Measurements from ENCODE around the gene LHFPL6. TPM values are rescaled to one million over a fixed set of nuclear protein-coding genes. Genes with fewer than 3 reads are reported as not detected.

The LHFPL6 gene
- total RNA-seq, 1 donor from 2014 or later: 19.1 TPM

DNA sequence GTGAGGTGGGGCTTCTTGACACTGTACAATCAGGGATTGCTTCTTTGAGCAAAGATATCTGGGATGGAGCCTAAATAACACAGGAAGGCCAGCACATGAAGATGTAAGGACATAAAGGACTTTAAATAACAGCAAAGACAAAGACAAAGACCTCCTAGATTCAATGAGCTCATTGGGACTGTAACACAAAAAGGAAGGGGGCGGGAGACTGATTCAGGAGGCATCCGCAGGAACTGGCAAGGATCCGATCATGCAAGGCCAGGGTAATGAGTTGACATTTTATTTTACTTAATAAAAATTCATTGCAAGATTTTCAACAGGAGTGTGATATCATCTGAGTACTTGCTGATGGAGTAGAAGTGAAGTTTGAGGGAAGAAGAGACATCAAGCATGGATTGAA lies 121.5 kb downstream of the LHFPL6 start:
- DNase-seq (ENCODE audit: extremely low read depth, low read depth, low spot score): no peak

DNA sequence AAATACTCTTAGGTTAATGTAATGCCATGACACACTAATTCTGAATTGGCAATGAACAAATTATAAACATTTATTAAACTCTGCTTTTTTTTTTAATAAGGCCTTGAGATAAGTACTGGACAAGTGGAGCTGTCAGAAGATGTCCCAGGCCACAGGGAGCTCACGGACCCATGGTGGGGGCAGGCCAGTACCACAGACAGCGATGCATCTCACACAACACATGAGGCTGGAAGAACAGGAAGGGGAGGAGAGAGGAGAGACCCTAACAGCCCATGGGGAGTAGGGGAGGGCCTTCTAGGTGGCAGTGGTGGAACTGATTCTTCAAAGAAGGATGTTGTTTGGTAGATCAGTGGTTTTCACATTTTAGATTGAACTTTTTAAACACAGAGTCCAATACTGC lies 128.4 kb downstream of the LHFPL6 start:
- DNase-seq (ENCODE audit: extremely low read depth, low read depth, low spot score): no peak

DNA sequence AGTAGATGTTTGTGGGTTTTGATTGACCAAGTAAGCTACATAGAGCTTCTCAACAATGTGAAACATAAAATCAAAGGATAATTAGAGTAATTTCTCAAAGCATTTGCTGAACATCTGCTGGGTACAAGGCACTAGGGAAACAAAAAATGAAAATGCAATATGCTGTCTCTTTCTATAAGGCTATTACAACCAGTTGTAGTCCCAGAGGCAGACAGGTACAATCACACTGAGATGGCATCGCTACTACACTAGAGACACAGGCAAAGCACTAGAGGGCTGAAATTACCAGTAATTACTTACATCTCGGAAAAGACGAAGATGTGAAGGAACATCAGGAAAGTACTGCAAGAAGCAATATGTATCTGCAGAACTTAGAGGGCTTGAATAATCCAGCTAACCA lies 133.3 kb downstream of the LHFPL6 start:
- DNase-seq (ENCODE audit: extremely low read depth, low read depth, low spot score): no peak

DNA sequence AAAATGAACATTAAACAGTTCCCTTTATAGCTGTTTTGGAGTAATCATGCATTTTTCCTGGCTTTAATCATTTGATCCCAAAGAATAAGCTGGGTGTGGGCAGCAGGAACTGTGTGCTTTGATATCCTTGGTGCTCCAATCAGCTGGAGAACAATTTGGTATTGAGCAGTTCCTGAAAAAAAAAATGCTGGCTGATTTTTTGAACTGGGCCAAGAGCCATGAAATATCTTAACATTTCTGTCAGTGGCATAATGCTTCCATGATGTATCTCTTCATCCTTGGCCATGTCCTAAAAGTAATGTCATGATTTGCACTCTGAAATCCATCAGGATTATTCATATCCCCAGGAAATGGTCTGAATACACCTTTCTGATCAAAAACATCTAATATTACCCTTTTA lies 134.7 kb downstream of the LHFPL6 start:
- DNase-seq (ENCODE audit: extremely low read depth, low read depth, low spot score): no peak

DNA sequence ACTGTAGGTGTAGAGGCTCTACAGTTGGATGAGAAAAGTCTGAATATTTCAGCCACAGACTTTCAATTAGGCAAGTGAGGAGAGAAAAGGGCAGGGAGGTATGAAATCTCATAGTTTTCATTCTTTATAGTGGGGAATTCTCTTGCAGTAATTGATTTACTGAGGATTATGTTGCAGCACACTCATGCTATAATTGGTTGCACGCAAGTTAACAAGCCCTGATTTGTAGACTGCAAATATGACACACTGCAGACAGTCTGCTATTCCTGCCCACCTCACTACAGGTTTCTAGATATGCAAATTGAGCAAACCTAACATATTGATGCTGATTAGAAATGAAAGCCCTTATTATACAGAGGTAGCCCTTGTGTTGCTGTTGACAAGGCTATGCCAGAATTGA lies 139.4 kb downstream of the LHFPL6 start:
- no peak for DNase-seq (ENCODE audit: extremely low read depth, low read depth, low spot score)

DNA sequence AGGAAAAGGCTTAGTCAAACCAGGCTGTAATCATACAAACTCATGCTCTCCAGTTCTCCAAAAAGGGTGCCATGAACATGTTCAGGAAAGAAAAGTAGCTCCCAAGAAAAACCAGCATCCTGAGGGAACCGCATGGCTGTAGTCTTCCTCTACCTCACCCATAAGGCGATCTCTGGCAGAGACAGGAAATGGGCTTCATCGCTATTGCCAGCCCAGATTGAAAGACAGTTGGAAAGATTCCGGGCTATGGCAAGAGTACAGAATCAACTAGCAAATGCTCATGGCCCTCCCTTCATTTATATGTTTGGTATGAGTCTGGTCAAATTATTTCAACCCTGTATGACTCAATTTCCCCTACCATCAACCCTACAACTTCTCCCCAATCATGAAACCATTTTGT lies 140.1 kb downstream of the LHFPL6 start:
- no peak for DNase-seq (ENCODE audit: extremely low read depth, low read depth, low spot score)

DNA sequence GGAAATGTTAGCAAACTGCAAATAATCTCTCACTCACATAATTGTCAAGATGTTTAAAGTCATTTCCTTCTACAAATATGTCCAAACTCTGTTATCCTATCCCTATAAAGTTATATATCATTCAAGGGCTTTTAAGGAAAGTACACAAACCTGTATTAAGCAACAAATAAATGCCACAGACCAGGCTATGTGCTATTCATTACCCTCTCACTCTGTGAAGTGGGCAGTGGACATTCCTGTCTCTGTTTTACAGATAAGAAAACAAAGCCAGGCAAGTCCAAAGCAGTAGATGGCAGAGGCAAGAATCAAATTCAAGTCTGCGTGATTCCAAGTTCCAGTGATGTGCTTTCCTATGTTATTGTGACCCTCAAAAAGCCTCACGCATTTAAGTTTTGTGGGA lies 140.6 kb downstream of the LHFPL6 start:
- no peak for DNase-seq (ENCODE audit: extremely low read depth, low read depth, low spot score)

DNA sequence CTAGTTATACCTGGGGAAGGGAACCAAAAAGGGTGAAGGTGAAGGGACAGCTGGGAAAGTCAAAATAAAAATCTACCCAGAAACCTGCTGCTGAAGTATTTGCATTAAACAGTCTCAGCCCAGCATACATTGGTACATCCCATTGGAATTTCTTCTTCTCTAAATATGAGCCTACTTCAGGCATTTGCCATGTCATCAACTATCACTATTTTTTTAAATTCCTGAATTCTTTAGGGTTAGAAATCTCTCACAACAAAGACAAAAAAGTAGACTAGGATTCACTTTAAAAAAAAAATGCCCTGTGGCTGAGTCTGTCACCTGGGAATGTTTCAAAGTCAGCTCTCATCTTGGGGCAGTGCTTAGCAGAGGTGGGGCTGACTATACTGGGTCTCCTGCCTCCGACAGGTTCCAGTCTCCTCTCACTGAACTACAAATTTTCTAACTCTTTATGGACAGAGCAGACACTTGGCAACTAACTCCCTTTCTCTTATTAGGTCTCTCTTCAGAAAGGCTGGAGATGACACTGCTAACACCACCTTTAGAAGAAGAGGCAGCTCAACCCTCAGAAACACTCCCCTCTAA lies 141.2 kb downstream of the LHFPL6 start:
- no peak for DNase-seq (ENCODE audit: extremely low read depth, low read depth, low spot score)

DNA sequence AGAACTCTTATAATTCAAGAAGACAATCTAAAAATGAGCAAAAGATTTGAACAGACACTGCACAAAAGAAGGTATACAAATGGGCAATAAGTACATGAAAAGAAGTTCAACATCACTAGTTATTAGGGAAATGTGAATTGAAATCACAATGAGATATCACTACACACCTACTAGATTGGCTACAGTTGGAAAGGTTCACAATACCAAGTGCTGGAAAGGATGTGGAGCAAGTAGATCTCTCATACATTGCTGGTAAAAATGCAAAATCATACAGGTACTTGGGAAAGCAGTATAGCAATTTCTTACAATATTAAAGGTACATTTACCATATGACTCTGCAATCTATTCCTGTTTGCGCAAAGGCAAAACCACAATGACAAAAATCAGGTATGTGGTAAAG lies 145.7 kb downstream of the LHFPL6 start:
- DNase-seq (ENCODE audit: extremely low read depth, low read depth, low spot score): no peak

DNA sequence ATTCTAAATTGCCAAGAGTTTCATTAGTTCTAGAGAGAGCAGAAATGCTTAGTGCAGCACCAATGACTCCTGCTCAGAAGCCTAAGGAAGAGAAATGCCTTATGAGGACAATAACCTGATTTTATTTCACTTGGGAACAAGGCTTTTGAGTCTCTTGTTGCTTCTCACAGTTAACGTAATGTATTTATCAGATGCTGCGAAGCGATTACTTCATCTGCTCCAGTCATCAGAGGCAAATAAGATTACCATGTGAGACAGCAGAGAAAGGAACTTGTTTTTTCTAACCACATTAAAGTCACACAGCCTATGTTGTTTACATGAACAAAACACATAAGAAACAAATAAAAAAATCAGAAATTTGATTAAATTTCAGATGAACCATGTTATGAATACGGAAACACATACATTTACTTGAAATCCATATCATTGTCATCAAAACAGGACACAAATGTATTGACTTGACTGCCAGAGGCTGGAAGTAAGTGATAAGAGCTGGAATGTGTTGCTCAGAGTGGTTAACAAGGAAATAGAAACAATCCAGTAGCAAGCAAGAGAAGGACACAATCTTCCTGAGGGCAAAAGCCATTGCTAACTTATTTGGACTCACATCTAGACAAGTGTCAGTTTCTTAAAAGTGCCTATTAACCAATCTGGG lies 147.3 kb downstream of the LHFPL6 start:
- DNase-seq (ENCODE audit: extremely low read depth, low read depth, low spot score): no peak

DNA sequence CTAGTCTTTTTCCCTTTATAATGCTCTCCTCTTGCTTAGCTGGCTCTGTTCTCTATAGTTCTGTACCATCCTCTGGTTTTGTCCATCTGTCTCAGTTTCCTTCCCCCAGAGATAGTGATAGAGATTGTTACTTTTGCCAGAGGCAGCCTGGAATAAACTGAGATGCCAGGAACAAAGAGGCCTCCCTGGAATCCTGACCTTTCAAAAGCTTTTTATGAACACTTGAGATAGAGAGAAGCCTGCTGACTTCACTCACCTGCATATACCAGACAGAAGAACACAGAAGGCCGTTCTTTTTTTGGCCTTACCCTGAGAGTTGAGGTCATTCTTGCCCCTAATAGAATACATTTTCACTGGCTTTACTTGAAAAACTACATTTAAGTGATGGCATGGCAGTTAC lies 150.2 kb downstream of the LHFPL6 start:
- DNase-seq (ENCODE audit: extremely low read depth, low read depth, low spot score): no peak

DNA sequence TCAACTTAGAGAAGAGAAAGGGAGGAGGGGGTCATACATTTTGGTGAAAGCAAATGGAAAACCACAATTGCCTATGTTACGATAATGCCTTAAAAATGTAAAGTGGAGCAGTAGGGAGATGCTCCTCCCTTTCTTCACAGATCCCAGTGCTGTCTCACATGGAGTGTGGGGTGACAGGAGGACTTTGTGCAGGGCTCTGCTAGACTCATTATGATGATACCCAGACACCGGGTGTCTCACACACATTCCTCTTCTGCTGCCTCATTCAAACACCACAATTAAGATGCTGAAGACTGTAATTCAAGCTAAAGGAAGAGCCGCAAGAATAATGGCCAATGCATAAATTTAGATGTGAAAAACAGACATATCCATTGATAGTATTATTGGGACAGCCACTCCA lies 150.6 kb downstream of the LHFPL6 start:
- DNase-seq (ENCODE audit: extremely low read depth, low read depth, low spot score): no peak

DNA sequence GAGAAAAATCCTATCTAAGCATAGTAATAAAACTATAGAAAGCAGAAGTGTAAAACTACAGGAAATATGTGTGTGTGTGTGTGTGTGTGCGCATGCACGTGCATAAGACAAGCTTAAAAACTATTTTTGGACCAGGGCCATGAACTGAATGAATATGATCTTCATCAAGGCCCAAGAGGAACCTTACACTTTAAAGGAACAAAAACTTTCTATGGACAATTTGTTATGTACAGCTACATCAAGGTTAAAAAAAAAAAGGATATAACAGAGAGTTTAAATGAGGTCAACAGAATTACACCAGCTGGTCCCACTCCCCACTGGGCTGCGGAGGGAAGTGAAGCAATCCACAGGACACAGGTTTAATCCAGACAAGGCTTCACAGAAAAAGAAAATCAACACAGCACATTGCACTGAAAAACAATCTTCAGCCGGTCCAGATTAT lies 151.1 kb downstream of the LHFPL6 start:
- no peak for DNase-seq (ENCODE audit: extremely low read depth, low read depth, low spot score)

DNA sequence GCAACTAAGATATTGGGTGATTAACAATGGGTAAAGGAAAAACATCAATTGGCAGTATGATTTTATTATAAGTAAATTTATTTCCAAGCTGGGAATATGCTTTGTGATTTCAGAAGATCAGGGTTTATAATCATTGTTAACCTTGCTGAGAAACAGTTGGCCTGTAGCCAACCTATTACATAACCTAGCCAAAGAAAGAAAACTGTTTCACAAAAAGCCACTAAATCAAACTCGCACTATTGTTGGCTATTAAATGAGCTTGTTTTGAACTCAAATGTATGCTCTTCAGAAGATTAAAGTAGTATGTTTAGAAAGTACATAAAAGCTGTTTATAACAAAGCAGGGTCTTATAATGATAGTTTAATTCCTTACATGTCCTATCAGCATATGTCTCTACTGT lies 151.7 kb downstream of the LHFPL6 start:
- DNase-seq (ENCODE audit: extremely low read depth, low read depth, low spot score): peak; percentile 36

DNA sequence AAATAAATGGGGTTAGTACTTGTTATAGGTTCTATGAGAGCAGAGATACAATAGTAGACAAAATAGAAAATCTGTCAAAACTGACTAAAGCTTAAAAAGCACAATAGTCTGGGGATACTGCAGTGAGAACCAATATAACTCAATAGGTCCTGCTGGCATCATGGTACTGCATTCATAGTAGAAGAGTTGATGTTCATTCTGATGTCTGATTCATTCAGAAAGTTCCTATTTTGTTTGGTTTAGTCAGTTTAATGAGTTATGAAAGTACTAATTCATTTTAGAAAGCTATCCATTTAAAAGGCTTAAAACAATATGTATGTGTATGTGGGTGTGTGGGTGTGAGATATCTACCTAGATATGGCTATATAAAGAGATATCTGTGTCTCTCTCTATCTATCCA lies 152.8 kb downstream of the LHFPL6 start:
- DNase-seq (ENCODE audit: extremely low read depth, low read depth, low spot score): no peak

DNA sequence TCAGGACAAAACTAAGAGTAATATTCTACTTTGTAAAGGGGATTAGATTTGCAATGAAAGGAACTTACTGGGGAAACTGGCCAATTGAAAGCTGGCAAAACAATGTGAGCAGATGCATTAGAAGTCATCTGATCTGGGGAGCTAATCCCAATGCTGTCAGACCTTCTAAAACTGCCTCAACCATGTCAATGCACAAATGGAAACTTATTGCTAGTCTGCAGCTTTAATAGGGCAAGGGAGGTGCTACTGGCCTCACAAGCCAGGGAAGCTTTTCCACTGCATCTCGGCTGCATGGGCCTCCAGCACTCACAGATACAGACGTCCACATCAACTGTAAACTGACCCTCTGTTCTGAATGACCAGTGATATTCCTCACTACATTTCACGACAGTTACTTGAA lies 154.2 kb downstream of the LHFPL6 start:
- DNase-seq (ENCODE audit: extremely low read depth, low read depth, low spot score): no peak

DNA sequence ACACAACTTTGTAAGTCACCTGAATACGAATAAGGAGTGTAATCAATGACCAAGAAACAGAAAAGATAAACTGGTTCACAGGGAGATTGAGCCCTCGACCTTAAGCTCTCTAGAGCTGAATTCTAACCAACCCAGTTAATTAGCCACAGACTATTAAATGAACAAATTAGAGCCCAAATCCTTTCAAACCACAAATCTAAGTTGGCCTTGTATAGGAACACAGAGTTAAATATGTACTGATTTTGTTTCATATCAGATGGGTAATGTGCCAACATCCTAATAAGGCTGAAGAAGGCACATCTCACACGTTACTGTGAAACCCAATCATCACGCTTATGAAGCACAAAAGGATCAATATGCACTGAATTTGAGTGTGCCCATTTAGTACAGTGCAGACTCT lies 156.1 kb downstream of the LHFPL6 start:
- no peak for DNase-seq (ENCODE audit: extremely low read depth, low read depth, low spot score)

DNA sequence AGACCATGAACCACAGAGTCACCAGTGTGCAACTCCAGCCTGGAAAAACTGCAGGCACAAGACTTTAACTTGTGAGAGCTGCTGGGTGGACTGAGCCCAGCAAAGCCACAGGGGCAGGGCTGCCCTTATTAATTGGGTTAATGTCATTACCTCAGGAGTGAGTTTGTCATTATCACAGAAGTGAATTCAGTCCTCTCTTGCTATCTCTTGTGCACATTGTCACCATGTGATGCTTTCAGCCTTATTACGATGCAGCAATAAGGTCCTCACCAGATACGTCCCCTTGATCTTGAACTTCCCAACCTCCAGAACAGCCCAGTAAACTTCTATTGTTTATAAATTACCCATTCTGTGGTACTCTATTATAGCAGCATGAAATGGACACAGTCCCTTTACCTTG lies 158.1 kb downstream of the LHFPL6 start:
- no peak for DNase-seq (ENCODE audit: extremely low read depth, low read depth, low spot score)

DNA sequence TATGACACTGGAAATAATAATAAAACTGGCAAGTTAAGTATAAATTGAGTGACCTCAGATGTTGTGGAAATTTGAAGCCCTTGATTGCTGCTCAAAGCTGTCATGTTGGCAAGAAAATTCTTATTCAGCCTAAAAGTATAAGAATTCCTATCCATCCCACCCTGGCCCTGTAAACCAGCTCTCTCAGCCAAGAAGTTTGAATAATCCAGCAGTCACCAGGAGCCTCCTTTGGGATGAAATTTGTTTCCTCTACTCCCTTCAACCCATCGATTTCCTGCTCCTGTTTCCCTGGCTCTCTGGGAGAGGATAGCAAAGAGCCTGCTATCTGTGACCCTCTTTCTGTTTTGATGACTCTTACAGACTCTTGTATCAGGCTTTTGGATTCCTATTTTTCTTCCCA lies 169.3 kb downstream of the LHFPL6 start:
- DNase-seq (ENCODE audit: extremely low read depth, low read depth, low spot score): no peak

DNA sequence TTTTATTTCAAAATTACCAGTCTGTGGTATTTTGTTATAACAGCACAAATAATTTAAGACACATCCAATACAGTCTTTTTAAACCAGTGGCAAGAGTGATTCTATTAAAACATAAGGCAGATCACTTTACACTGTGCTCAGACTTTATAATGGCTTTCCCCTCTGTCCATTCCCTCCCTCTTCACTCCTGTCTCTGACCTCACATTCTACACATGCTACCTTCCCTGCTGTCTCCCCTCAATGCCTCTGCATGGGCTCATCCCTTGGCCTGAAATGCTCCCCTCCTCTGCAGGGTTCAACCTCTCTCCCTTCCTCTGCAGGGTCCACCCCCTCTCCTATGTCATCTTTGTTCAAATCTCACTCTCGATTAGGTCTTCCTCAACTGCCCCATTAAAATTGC lies 170.8 kb downstream of the LHFPL6 start:
- DNase-seq (ENCODE audit: extremely low read depth, low read depth, low spot score): no peak

DNA sequence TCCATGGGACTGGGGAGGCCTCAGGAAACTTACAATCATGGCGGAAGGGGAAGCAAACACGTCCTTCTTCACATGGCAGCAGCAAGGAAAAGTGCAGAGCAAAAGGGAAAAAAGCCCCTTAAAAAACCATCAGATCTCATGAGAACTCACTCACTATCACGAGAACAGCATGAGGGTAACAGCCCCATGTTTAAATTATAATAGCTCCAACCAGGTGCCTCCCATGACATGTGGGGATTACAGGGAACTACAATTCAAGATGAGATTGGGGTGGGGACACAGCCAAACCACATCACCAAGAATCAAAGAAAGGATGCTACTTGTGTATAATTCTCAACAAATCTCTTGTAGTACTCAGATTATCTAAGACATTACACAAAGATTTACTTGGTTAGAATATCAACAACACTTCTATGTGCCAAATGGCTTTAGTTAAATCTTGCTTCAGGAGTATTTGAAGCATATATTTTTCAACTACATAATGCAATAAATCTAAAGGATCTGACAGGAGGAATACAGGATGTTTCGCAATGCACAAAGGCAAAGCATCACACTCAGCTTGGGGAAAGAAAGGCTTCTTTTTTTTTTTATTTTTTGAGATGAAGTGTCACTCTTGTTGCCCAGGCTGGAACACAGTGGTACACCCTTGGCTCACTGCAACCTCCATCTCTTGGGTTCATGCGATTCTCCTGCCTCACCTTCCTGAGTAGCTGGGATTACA lies 180.0 kb downstream of the LHFPL6 start:
- DNase-seq (ENCODE audit: extremely low read depth, low read depth, low spot score): no peak

DNA sequence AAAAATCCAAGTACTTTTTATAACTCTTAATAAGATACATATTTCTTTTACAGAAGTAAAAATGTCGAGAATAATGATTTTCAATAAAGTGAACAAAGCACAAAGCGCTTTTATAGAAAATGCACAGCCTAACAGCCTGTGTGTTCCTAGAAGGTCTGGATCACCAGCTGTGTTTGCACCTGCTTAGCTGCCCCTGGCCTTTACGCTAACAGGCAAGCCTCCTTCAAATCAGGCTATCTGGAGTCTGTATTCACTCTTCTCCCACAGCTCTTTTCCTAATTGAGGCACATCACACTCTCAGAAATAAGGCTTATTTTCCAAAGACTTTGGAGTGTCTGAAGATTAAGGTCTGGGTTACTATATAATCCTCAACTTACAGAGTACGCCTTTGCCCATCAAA lies 183.1 kb downstream of the LHFPL6 start:
- no peak for DNase-seq (ENCODE audit: extremely low read depth, low read depth, low spot score)
